ENCODE data around the gene ZBED4. TPM values are rescaled to one million over a fixed set of nuclear protein-coding genes. Genes with fewer than 3 reads are reported as not detected.
A peak's percentile ranks its signal among the peaks of the same experiment; 100 is the strongest.

Gene ZBED4
- total and polyA plus RNA-seq, 2 of the 13 experiments (the other 11 are each of a cell fraction or from before 2014, with no cell fraction given) = 5.4 to 9.6 TPM

DNA sequence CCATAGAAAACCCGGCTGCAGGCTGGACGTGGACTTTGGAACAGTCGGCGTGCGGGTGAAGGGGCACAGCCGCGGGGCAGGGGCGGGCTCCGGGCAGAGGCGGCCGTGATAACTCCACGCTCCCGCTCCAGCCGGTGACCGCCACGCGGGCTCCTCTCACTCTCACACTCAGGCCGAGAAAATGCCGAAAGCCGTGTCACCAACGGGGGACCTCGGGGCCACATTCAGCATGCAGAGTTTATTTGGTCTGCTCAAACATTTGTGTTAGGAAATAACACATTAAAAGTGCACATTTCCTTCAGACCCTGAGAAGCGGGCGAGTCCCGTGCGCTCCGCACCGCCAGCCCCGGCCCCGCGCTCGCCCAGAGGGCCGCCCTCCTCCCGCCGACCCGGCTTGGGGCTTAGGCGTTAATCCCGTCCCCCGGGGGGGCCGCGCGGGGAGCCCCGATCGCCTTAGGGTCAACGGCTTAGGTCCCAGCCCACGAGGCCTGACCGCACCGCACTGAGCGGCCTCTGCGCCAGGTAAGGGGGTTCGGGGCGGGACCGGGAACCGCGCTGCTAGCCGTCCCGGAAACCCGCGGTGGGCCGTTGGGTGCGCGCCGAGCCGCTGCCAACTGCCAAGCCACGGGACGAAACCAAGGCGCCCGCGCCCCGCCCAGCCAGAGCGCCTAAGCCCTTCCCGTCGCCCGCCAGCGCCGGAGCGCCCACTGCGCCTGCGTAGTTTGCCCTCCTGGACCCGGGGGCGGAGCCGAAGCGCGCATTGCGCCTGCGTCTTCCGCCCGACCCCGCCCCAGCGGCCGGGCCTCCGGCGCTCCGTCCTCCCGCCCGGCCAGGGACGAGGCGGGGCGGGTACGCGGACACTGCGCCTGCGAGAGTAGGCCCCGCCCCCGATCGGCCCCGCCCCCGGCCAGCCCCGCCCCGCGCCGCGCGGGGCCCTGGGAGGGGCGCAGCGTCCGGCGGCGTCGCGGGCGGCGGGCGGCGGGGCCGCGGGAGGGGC is at the start of gene ZBED4 (continued):
- TF ChIP-seq DR1 (CRISPR knock-in tag; IDR thresholded peaks at IDR 0.05) = peak; percentile 16; the same call in 1 of the 2 replicates
- peak; percentile 82 for TF ChIP-seq ZNF431 (CRISPR knock-in tag; IDR thresholded peaks at IDR 0.05; ENCODE audit: borderline replicate concordance, low read depth)
- TF ChIP-seq ZNF274 (CRISPR knock-in tag; IDR thresholded peaks at IDR 0.05) = peak; percentile 87
- TF ChIP-seq TFAP4 (IDR thresholded peaks at IDR 0.05; ENCODE audit: borderline replicate concordance, low read depth) = no peak
- TF ChIP-seq ZNF879 (CRISPR knock-in tag; IDR thresholded peaks at IDR 0.05) = 0 out of 2 replicates have a peak, but pooled peaks have one; percentile 86
- peak; percentile 88 for TF ChIP-seq PHF21A (CRISPR knock-in tag; IDR thresholded peaks at IDR 0.05)
- peak; percentile 85 for TF ChIP-seq BCL3 (CRISPR knock-in tag; IDR thresholded peaks at IDR 0.05)
- no peak for TF ChIP-seq MNT (IDR thresholded peaks at IDR 0.05)
- TF ChIP-seq ZNF503 (CRISPR knock-in tag; IDR thresholded peaks at IDR 0.05) = peak; percentile 73; the same call in 1 of the 2 replicates
- no peak for TF ChIP-seq AHR (CRISPR knock-in tag; IDR thresholded peaks at IDR 0.05)
- TF ChIP-seq SP2 (CRISPR knock-in tag; IDR thresholded peaks at IDR 0.05) = peak; percentile 49; the same call in 1 of the 2 replicates
- TF ChIP-seq ZNF672 (CRISPR knock-in tag; IDR thresholded peaks at IDR 0.05) = no peak
- peak; percentile 95 for TF ChIP-seq RBFOX2 (IDR thresholded peaks at IDR 0.05; ENCODE audit: low read depth, low read length)
- 0 out of 2 replicates have a peak, but pooled peaks have one; percentile 44 for TF ChIP-seq ZIK1 (CRISPR knock-in tag; IDR thresholded peaks at IDR 0.05; ENCODE audit: borderline replicate concordance, low read depth)
- TF ChIP-seq ZMYM2 (CRISPR knock-in tag; IDR thresholded peaks at IDR 0.05) = peak; percentile 65
- TF ChIP-seq, protein P1, sequence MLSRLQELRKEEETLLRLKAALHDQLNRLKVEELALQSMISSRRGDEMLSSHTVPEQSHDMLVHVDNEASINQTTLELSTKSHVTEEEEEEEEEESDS (CRISPR knock-in tag; IDR thresholded peaks at IDR 0.05; ENCODE audit: borderline replicate concordance) = no peak
- peak; percentile 36; the same call in 1 of the 2 replicates for TF ChIP-seq ZNF331 (CRISPR knock-in tag; IDR thresholded peaks at IDR 0.05)
- no peak for TF ChIP-seq DPF2 (CRISPR knock-in tag; IDR thresholded peaks at IDR 0.05; ENCODE audit: borderline replicate concordance, low read depth)
- peak; percentile 69; the same call in 1 of the 2 replicates for TF ChIP-seq ZNF761 (CRISPR knock-in tag; conservative IDR thresholded peaks at IDR 0.05)
- peak; percentile 94; the same call in 1 of the 2 replicates for TF ChIP-seq HES4 (CRISPR knock-in tag; IDR thresholded peaks at IDR 0.05; ENCODE audit: borderline replicate concordance)
- no peak for TF ChIP-seq ZNF251 (CRISPR knock-in tag; IDR thresholded peaks at IDR 0.05)
- TF ChIP-seq, protein P2, sequence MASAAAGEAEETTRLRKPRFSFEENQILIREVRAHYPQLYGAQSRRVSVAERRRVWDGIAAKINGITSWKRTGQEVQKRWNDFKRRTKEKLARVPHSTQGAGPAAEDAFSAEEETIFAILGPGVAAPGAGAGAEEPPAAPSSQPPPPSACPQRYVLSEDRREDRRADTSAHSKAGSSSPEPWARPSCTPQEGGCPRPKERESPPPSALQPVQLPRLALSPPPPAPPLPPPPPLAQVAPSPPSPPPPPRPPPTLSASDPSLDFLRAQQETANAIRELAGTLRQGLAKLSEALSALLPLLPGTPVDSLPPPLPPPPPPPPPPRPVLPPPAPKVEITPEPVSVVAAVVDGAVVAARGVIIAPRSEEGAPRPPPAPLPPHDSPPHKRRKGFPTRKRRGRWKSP (CRISPR knock-in tag; IDR thresholded peaks at IDR 0.05) = peak; percentile 83

Data from HepG2 (cell line).